Activated CD8-positive, alpha-beta memory T cell treated with anti-CD3 and anti-CD28 coated beads, Interleukin-2, amount 50 U/mL, for 24 hours (primary cell): ENCODE data around the gene NQO2.
"Not testable (repeated sequence)": the region's sequence is repeated elsewhere in the genome, so short reads cannot be mapped to it uniquely, and the experiment has no call there.

Experiments used
- DNase-seq: peaks from one replicate; pipeline ENCODE4 v3.0.0-alpha.2; 2020; ENCODE audit errors: extremely low read depth

NQO2 gene

GRCh38 chr6:2970034-2970685 is 29.5 kb upstream of the NQO2 start:
- DNase-seq = no peak

GRCh38 chr6:2970753-2971419 is 28.8 kb upstream of the NQO2 start:
- DNase-seq = no peak

- no peak for DNase-seq
Observed at GRCh38 chr6:2971420-2972218, 28.1 kb upstream of the NQO2 start, which contains the start of gene SERPINB6. SERPINB6 (minus strand) TSS chr6:2971567; CDS start chr6:2959332, 12,235 bp downstream.

- not testable (repeated sequence) for DNase-seq
Observed at GRCh38 chr6:2972219-2972487, 27.5 kb upstream of the NQO2 start.

GRCh38 chr6:2972685-2973084 is 27.0 kb upstream of the NQO2 start:
- DNase-seq = not testable (repeated sequence)

- not testable (repeated sequence) for DNase-seq
Observed at GRCh38 chr6:2973180-2973579, 26.5 kb upstream of the NQO2 start.

- no peak for DNase-seq
Observed at GRCh38 chr6:2973676-2974075, 26.0 kb upstream of the NQO2 start.

GRCh38 chr6:2976060-2976459 is 23.6 kb upstream of the NQO2 start:
- DNase-seq = no peak

GRCh38 chr6:2976571-2977085 is 23.1 kb upstream of the NQO2 start:
- DNase-seq = no peak

- DNase-seq = no peak
Observed at GRCh38 chr6:2977290-2977689, 22.4 kb upstream of the NQO2 start.

GRCh38 chr6:2977799-2978590 is 21.7 kb upstream of the NQO2 start:
- DNase-seq = no peak

- no peak for DNase-seq
Observed at GRCh38 chr6:2978923-2979322, 20.8 kb upstream of the NQO2 start.

- no peak for DNase-seq
Observed at GRCh38 chr6:2979819-2980464, 19.8 kb upstream of the NQO2 start.

- no peak for DNase-seq
Observed at GRCh38 chr6:2980465-2980855, 19.2 kb upstream of the NQO2 start.

- DNase-seq = no peak
Observed at GRCh38 chr6:2982426-2983117, 17.1 kb upstream of the NQO2 start.

GRCh38 chr6:2984738-2985406 is 14.8 kb upstream of the NQO2 start:
- DNase-seq = no peak

GRCh38 chr6:2986722-2987221 is 12.9 kb upstream of the NQO2 start:
- no peak for DNase-seq

- DNase-seq = no peak
Observed at GRCh38 chr6:2988094-2988425, 11.6 kb upstream of the NQO2 start.

GRCh38 chr6:2988426-2989331 is 11.0 kb upstream of the NQO2 start:
- no peak for DNase-seq
